Medulla oblongata (tissue), 1 donor: Measurements from ENCODE around the gene PODXL.
A peak's percentile ranks its signal among the peaks of the same experiment; 100 is the strongest.

Source experiments
- DNase-seq: peaks from one replicate; pipeline ENCODE4 v3.0.0-alpha.2; 2015; ENCODE audit errors: extremely low spot score

Gene PODXL

GRCh38 chr7:131556053-131556908 is at the start of gene PODXL:
TSS of gene PODXL (minus strand) at chr7:131556628. CDS start at chr7:131556359, 269 bp downstream.
- DNase-seq, result peak; percentile 46

- DNase-seq, result no peak
These were observed 49.0 kb upstream of the PODXL start for GRCh38 chr7:131605280-131605878.

GRCh38 chr7:131604841-131605279 is 48.4 kb upstream of the PODXL start:
- DNase-seq, result no peak

- DNase-seq, result no peak
These were observed 47.5 kb upstream of the PODXL start for GRCh38 chr7:131603932-131604331.

GRCh38 chr7:131602994-131603372 is 46.6 kb upstream of the PODXL start:
- no peak for DNase-seq

- DNase-seq, result no peak
These were observed 46.0 kb upstream of the PODXL start for GRCh38 chr7:131602304-131602993.

GRCh38 chr7:131600085-131600881 is 43.9 kb upstream of the PODXL start:
- DNase-seq, result peak; percentile 8

GRCh38 chr7:131596785-131597184 is 40.4 kb upstream of the PODXL start:
- no peak for DNase-seq

- no peak for DNase-seq
These were observed 39.3 kb upstream of the PODXL start for GRCh38 chr7:131595699-131596098.

- no peak for DNase-seq
These were observed 35.4 kb upstream of the PODXL start for GRCh38 chr7:131591687-131592319.

- no peak for DNase-seq
These were observed 31.0 kb upstream of the PODXL start for GRCh38 chr7:131587315-131587923.

- no peak for DNase-seq
These were observed 30.3 kb upstream of the PODXL start for GRCh38 chr7:131586759-131587158.

GRCh38 chr7:131586259-131586658 is 29.8 kb upstream of the PODXL start:
- no peak for DNase-seq

- DNase-seq, result no peak
These were observed 27.0 kb upstream of the PODXL start for GRCh38 chr7:131583430-131583829.

GRCh38 chr7:131581241-131582051 is 25.0 kb upstream of the PODXL start:
- DNase-seq, result no peak

GRCh38 chr7:131578602-131579001 is 22.2 kb upstream of the PODXL start:
- DNase-seq, result no peak

- no peak for DNase-seq
These were observed 18.3 kb upstream of the PODXL start for GRCh38 chr7:131574741-131575140.

GRCh38 chr7:131570401-131570800 is 14.0 kb upstream of the PODXL start:
- no peak for DNase-seq

GRCh38 chr7:131568970-131569369 is 12.5 kb upstream of the PODXL start:
- DNase-seq, result no peak

GRCh38 chr7:131568510-131568909 is 12.1 kb upstream of the PODXL start:
- DNase-seq, result no peak
